ENCODE results near the gene TIMM17B.
A peak's percentile ranks its signal among the peaks of the same experiment; 100 is the strongest.

Gene TIMM17B

GRCh38 chrX:48918643-48919340 is 21.2 kb upstream of the TIMM17B start, which contains the start of gene PIM2:
PIM2 (minus strand) TSS chrX:48919024; CDS start chrX:48918834, 190 bp downstream.
- DNase-seq, result peak; percentile 97

- no peak for DNase-seq
These were observed 20.7 kb upstream of the TIMM17B start for GRCh38 chrX:48918301-48918642.

- DNase-seq, result peak; percentile 94
These were observed 19.8 kb upstream of the TIMM17B start for GRCh38 chrX:48917139-48918001.

- no peak for DNase-seq
These were observed 17.3 kb upstream of the TIMM17B start for GRCh38 chrX:48914593-48915493.

- DNase-seq, result no peak
These were observed 16.2 kb upstream of the TIMM17B start for GRCh38 chrX:48913605-48914366.

- DNase-seq, result peak; percentile 90
These were observed 14.0 kb upstream of the TIMM17B start, which contains the start of gene SLC35A2 for GRCh38 chrX:48911412-48912182. SLC35A2 (minus strand) TSS chrX:48911646; CDS start chrX:48911636, 10 bp downstream.

GRCh38 chrX:48910926-48911411 is 13.4 kb upstream of the TIMM17B start:
- DNase-seq, result no peak

- DNase-seq, result peak; percentile 39
These were observed 12.2 kb upstream of the TIMM17B start for GRCh38 chrX:48909703-48910294.

GRCh38 chrX:48908600-48908999 is 11.0 kb upstream of the TIMM17B start:
- no peak for DNase-seq

GRCh38 chrX:48905090-48905790 is 7.7 kb upstream of the TIMM17B start:
- no peak for DNase-seq

- no peak for DNase-seq
These were observed 7.1 kb upstream of the TIMM17B start for GRCh38 chrX:48904626-48905025.

- no peak for DNase-seq
These were observed 6.6 kb upstream of the TIMM17B start for GRCh38 chrX:48904180-48904579.

- no peak for DNase-seq
These were observed 5.7 kb upstream of the TIMM17B start for GRCh38 chrX:48903290-48903689.

- no peak for DNase-seq
These were observed 5.2 kb upstream of the TIMM17B start for GRCh38 chrX:48902776-48903175.

- no peak for DNase-seq
These were observed 4.6 kb upstream of the TIMM17B start for GRCh38 chrX:48902135-48902534.

GRCh38 chrX:48901069-48901468 is 3.5 kb upstream of the TIMM17B start:
- DNase-seq, result no peak

GRCh38 chrX:48899078-48899410 is 1.5 kb upstream of the TIMM17B start:
- no peak for DNase-seq

GRCh38 chrX:48897157-48897624 is 377 bp downstream of the TIMM17B start:
- peak; percentile 83 for DNase-seq

GRCh38 chrX:48896611-48897011 is 957 bp downstream of the TIMM17B start:
- DNase-seq, result no peak

GRCh38 chrX:48894891-48895290 is 2.7 kb downstream of the TIMM17B start:
- no peak for DNase-seq

Data from CD4-positive, alpha-beta T cell treated with Interleukin-17A for 1 hour (primary cell).